AG04450 (cell line): ENCODE data around the gene PLEKHA5. TPM values are rescaled to one million over a fixed set of nuclear protein-coding genes. Genes with fewer than 3 reads are reported as not detected.

Source experiments
- CTCF ChIA-PET: fragments of 300-600, 350-600 bp; formaldehyde crosslinking; extraction: SDS; loops from one replicate; lab custom pipeline; 2022; ENCODE audit warnings: antibody characterized with exemption, inconsistent platforms; lab: Charles Lee
- POLR2A ChIA-PET: fragments of 350-600 bp; formaldehyde crosslinking; extraction: SDS; loops from one replicate; lab custom pipeline; 2021; ENCODE audit warnings: antibody characterized with exemption, inconsistent platforms; lab: Yijun Ruan, JAX
- DNase-seq: peaks from one replicate; pipeline ENCODE4 v3.0.0-alpha.2; 2011; ENCODE audit warnings: low read depth, low spot score
- H3K27ac ChIP-seq: one replicate; pipeline ENCODE4 v1.5.1; 2012; ENCODE audit warnings: low read depth, low read length, control low read depth
- H3K27me3 ChIP-seq: one replicate; pipeline ENCODE4 v1.6.0; 2012; ENCODE audit warnings: low read length; ENCODE audit not compliant: control insufficient read depth, insufficient read depth
- H3K4me3 ChIP-seq: 2 replicates; pipeline ENCODE4 v1.5.1; 2011; ENCODE audit warnings: mild to moderate bottlenecking, low read depth, low read length, control low read depth
- H3K9me3 ChIP-seq: 2 replicates; pipeline ENCODE4 v1.5.1; 2012; ENCODE audit warnings: low read length; ENCODE audit not compliant: control insufficient read depth, insufficient read depth
- CTCF ChIP-seq: IDR thresholded peaks from 2 replicates; pipeline ENCODE4 v1.5.1; 2011; ENCODE audit warnings: low read depth, low read length, control low read depth, inconsistent platforms
- polyA plus RNA-seq: library from polyadenylated mRNA; depleted of rRNA; stranded (reverse); fragments of >200 nt; gene quantifications from 2 replicates; pipeline ENCODE4 v1.2.3, GENCODE V29; 2011

PLEKHA5 gene
- polyA plus RNA-seq, 1 experiment, result 23.5 TPM

DNA sequence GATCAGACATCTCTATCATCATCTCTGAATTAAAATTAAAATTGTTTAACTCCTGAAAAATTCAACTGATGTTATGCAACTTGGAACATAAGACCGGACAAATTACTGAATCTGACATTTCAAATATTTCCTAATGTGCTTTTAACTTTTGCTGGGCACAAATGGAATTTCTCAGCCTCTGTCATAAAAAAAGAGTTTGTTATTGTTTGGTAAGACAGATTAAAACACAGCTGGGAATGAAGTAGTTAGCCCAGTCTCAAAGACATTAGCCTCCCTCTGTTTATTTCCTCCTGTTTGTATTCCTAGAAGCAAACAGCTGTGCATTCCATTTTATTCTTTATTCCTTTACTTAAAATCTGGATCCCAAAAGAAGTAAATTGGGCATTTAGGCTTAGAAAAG is 29.4 kb downstream of the PLEKHA5 start:
- no peaks in the 10 kb centered on the region for H3K27me3 ChIP-seq
- DNase-seq, result peak; percentile 55
- H3K27ac ChIP-seq, result no peak overlapping the region
- no peaks in the 10 kb centered on the region for H3K9me3 ChIP-seq
- ChIA-PET POLR2A (interaction anchor here (0.6 kb wide), 1 partner anchor 394 kb away, joined by 3 read pairs; no protein-coding TSS in a partner anchor), CTCF (interaction anchor here (0.5 to 1.9 kb wide), 4 partner anchors 23 to 729 kb away, joined by 3 to 11 read pairs (median 4); no protein-coding TSS in a partner anchor)
- TF ChIP-seq CTCF, result no peak
- H3K4me3 ChIP-seq, result no peak overlapping the region

- no peak for DNase-seq
- Histone ChIP-seq H3K4me3 (no peak overlapping the region), H3K27ac (no peak overlapping the region), H3K9me3 (no peaks in the 10 kb centered on the region), H3K27me3 (no peaks in the 10 kb centered on the region)
- no peak for TF ChIP-seq CTCF
- POLR2A ChIA-PET, result no interaction called here
- CTCF ChIA-PET, result interaction anchor here (1.6 kb wide), 1 partner anchor 25 kb away, joined by 4 read pairs; no protein-coding TSS in a partner anchor
Observed at GRCh38 chr12:19161216-19161615, 31.7 kb downstream of the PLEKHA5 start.

GRCh38 chr12:19165451-19165850 is 35.9 kb downstream of the PLEKHA5 start:
- POLR2A ChIA-PET, result no interaction called here
- DNase-seq, result no peak
- no peak for TF ChIP-seq CTCF
- Histone ChIP-seq H3K27me3 (no peaks in the 10 kb centered on the region), H3K4me3 (no peak overlapping the region), H3K9me3 (no peaks in the 10 kb centered on the region), H3K27ac (no peak overlapping the region)
- CTCF ChIA-PET, result no interaction called here

GRCh38 chr12:19166387-19166786 is 36.9 kb downstream of the PLEKHA5 start:
- no peaks in the 10 kb centered on the region for H3K27me3 ChIP-seq
- H3K4me3 ChIP-seq, result no peak overlapping the region
- TF ChIP-seq CTCF, result no peak
- no peak overlapping the region for H3K27ac ChIP-seq
- CTCF ChIA-PET, result no interaction called here
- POLR2A ChIA-PET, result no interaction called here
- H3K9me3 ChIP-seq, result no peaks in the 10 kb centered on the region
- DNase-seq, result no peak

- CTCF ChIA-PET, result interaction anchor here (1.3 kb wide), 1 partner anchor 19 kb away, joined by 3 read pairs; no protein-coding TSS in a partner anchor
- DNase-seq, result no peak
- Histone ChIP-seq H3K27ac (no peak overlapping the region), H3K4me3 (no peak overlapping the region), H3K27me3 (no peaks in the 10 kb centered on the region), H3K9me3 (no peaks in the 10 kb centered on the region)
- TF ChIP-seq CTCF, result no peak
- POLR2A ChIA-PET, result interaction anchor here (0.6 kb wide), 1 partner anchor 300 kb away, joined by 5 read pairs; no protein-coding TSS in a partner anchor
Observed at GRCh38 chr12:19166956-19167355, 37.4 kb downstream of the PLEKHA5 start.
